K562 (cell line): Measurements from ENCODE around the gene HCST. TPM values are rescaled to one million over a fixed set of nuclear protein-coding genes. Genes with fewer than 3 reads are reported as not detected.

Source experiments
- BCLAF1 ChIP-seq, 2 experiments: fragments of 450-650 bp in 1 of 2; IDR thresholded peaks; 2 replicates each; pipeline ENCODE4 v1.6.1; 2011 to 2017; ENCODE audit warnings: low read depth in 2 of 2, antibody characterized with exemption in 1 of 2, borderline replicate concordance in 1 of 2, low read length in 1 of 2, mild to moderate bottlenecking in 1 of 2, mixed read lengths in 1 of 2; ENCODE audit not compliant: control insufficient read depth in 1 of 2
- BRD9 ChIP-seq: fragments of 450-650 bp; IDR thresholded peaks from 2 replicates; pipeline ENCODE4 v1.6.1; 2018; ENCODE audit warnings: low read depth; ENCODE audit not compliant: partially characterized antibody
- LCOR ChIP-seq: sonication (generic); formaldehyde crosslinking; IDR thresholded peaks from 2 replicates; pipeline ENCODE4 v1.8.0; 2022; ENCODE audit warnings: mild to moderate bottlenecking, missing genetic modification reagents
- NFIC ChIP-seq: fragments of 450-650 bp; IDR thresholded peaks from 2 replicates; pipeline ENCODE4 v1.6.1; 2017; ENCODE audit warnings: mild to moderate bottlenecking, inconsistent platforms
- POLR2A ChIP-seq: fragments of 450-650 bp; conservative IDR thresholded peaks from 2 replicates; pipeline ENCODE4 v1.6.1; 2016
- POLR2H ChIP-seq: IDR thresholded peaks from 2 replicates; pipeline ENCODE4 v1.6.1; 2016; ENCODE audit warnings: missing genetic modification characterization, low read depth, mild to moderate bottlenecking, control low read depth, missing compliant biosample characterization, moderate library complexity
- PYGO2 ChIP-seq: fragments of 450-650 bp; IDR thresholded peaks from 2 replicates; pipeline ENCODE4 v1.6.1; 2016; ENCODE audit warnings: mild to moderate bottlenecking, missing genetic modification characterization, moderate library complexity, missing compliant biosample characterization
- SMAD1 ChIP-seq: fragments of 150-350 bp; IDR thresholded peaks from 2 replicates; pipeline ENCODE4 v1.6.1; 2014; ENCODE audit warnings: low read length, low read depth; ENCODE audit not compliant: partially characterized antibody
- STAG1 ChIP-seq: sonication (generic); formaldehyde crosslinking; IDR thresholded peaks from 2 replicates; pipeline ENCODE4 v1.5.0; 2020; ENCODE audit warnings: missing genetic modification reagents, borderline replicate concordance
- TRIM24 ChIP-seq, 2 experiments: fragments of 450-650 bp; IDR thresholded peaks; 2 replicates each; pipeline ENCODE4 v1.6.1; 2016
- ZNF175 ChIP-seq: fragments of 200-800 bp; sonication (Bioruptor generic); IDR thresholded peaks from 2 replicates; pipeline ENCODE4 v1.6.1; 2016; ENCODE audit warnings: low read depth, mild to moderate bottlenecking, missing genetic modification characterization, missing compliant biosample characterization
- ZNF318 ChIP-seq, 2 experiments: fragments of 450-650 bp; IDR thresholded peaks; 2 replicates each; pipeline ENCODE4 v1.6.1; 2016; ENCODE audit warnings: mild to moderate bottlenecking in 2 of 2, borderline replicate concordance in 1 of 2, low read depth in 1 of 2, moderate library complexity in 1 of 2
- ZNF347 ChIP-seq: fragments of 450-650 bp; formaldehyde crosslinking; IDR thresholded peaks from 2 replicates; pipeline ENCODE4 v1.4.0; 2020; ENCODE audit warnings: low read depth, mild to moderate bottlenecking, moderate library complexity
- polyA plus RNA-seq, 8 experiments: library from polyadenylated mRNA; depleted of rRNA in 4 of 8; stranded (reverse) in 5 of 8; unstranded in 3 of 8; fragments of >200 nt; fragmentation: Nextera tagmentation in 2 of 8; fragmentation: Illumina TruSeq in 1 of 8; extraction: Ambion mirVana in 2 of 8; extraction: Trizol in 1 of 8; gene quantifications; 2 replicates each; pipeline versions ENCODE4 v1.2.1 to v1.2.3, GENCODE V29; 2011 to 2014; ENCODE audit warnings: inconsistent platforms in 1 of 8, missing spikeins in 1 of 8
- total RNA-seq, 7 experiments: library from RNA; depleted of rRNA in 6 of 7; stranded (reverse); fragments of >200 nt in 6 of 7; fragmentation: Illumina TruSeq in 2 of 7; extraction: Trizol in 2 of 7; gene quantifications; 2 replicates each; pipeline versions ENCODE4 v1.2.1 to v1.2.3, GENCODE V29; 2011 to 2021; ENCODE audit warnings: low replicate concordance in 1 of 7
- TF ChIP-seq, protein P1 (sequence below): fragments of 450-650 bp; formaldehyde crosslinking; conservative IDR thresholded peaks from 2 replicates; pipeline ENCODE4 v1.4.0; 2022; ENCODE audit warnings: mild to moderate bottlenecking, missing genetic modification characterization

Gene HCST
- total and polyA plus RNA-seq, 9 of the 15 experiments (the other 6 are each of a cell fraction or from before 2014, with no cell fraction given), result 0.29 to 1.9 (median 0.95) TPM; not detected in 2

DNA sequence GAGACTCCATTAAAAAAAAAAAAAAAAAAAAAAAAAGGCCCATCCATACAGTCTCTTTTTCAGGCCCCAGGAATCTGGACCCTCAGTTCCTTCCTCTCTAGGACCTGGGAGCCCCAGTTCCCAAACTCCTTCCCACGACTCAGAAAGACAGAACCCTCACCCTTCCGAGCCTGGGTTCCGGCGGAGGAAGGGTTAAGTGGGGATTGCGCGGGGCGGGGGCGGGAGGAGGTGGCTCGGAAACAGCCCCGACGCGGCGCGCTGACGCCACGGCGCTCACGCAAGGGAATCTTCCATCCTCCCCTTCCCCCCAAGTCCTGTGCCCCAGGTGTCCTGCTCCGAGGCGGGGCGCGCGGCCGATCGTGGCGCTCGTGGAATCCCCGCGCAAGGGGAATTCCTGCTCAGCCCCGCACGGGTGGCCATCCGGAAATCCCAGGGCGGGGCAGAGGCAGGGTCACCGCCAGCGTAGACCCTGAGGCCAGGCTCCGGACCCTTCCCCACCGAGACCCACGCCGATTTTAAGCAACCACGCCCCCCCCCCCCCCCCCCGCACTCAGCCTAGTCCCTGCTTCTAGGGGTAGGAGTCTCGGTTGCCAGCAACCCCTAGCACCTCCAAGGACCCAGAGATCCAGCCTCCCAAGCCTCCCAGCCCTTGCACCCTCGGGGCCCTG is 2.6 kb upstream of the HCST start (continued):
- no peak for TF ChIP-seq ZNF318 (IDR thresholded peaks at IDR 0.05; ENCODE audit: borderline replicate concordance in 1 of 2, low read depth in 1 of 2)
- TF ChIP-seq POLR2H (tag), result no peak
- TF ChIP-seq, protein P1, sequence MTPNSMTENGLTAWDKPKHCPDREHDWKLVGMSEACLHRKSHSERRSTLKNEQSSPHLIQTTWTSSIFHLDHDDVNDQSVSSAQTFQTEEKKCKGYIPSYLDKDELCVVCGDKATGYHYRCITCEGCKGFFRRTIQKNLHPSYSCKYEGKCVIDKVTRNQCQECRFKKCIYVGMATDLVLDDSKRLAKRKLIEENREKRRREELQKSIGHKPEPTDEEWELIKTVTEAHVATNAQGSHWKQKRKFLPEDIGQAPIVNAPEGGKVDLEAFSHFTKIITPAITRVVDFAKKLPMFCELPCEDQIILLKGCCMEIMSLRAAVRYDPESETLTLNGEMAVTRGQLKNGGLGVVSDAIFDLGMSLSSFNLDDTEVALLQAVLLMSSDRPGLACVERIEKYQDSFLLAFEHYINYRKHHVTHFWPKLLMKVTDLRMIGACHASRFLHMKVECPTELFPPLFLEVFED, result no peak
- peak in 1 of 2 experiments; percentile 34; a peak in 1 of 4 replicates for TF ChIP-seq TRIM24 (IDR thresholded peaks at IDR 0.05)
- 0 out of 2 replicates have a peak, but pooled peaks have one; percentile 22 for TF ChIP-seq LCOR (CRISPR knock-in tag)
- 0 out of 2 replicates have a peak, but pooled peaks have one; percentile 25 for TF ChIP-seq ZNF175 (CRISPR knock-in tag)
- TF ChIP-seq PYGO2 (tag), result no peak
- TF ChIP-seq NFIC, result peak; percentile 15; the same call in 1 of the 2 replicates
- TF ChIP-seq BCLAF1 (IDR thresholded peaks at IDR 0.05; ENCODE audit: borderline replicate concordance in 1 of 2, control insufficient read depth in 1 of 2, low read depth in 2 of 2, low read length in 1 of 2), result no peak
- no peak for TF ChIP-seq ZNF347 (CRISPR knock-in tag)
- 0 out of 2 replicates have a peak, but pooled peaks have one; percentile 9 for TF ChIP-seq STAG1
- TF ChIP-seq BRD9, result no peak
- no peak for TF ChIP-seq SMAD1
- TF ChIP-seq POLR2A, result no peak
